Endothelial cell (in vitro differentiated cells): ENCODE data around the gene GTF2H1. TPM values are rescaled to one million over a fixed set of nuclear protein-coding genes. Genes with fewer than 3 reads are reported as not detected.

Experiments
- DNase-seq: peaks from one replicate; pipeline ENCODE4 v3.0.0; 2021; ENCODE audit warnings: low spot score
- H3K27ac Mint-ChIP-seq: one replicate; pipeline ENCODE4 v1.8.0; 2021; ENCODE audit warnings: mixed read lengths, inconsistent platforms; ENCODE audit not compliant: unreplicated experiment
- H3K27me3 Mint-ChIP-seq: one replicate; pipeline ENCODE4 v1.8.0; 2021; ENCODE audit warnings: mild to moderate bottlenecking, moderate library complexity, mixed read lengths, inconsistent platforms; ENCODE audit not compliant: unreplicated experiment
- H3K36me3 Mint-ChIP-seq: one replicate; pipeline ENCODE4 v1.8.0; 2021; ENCODE audit warnings: mild to moderate bottlenecking, low read depth, mixed read lengths, inconsistent platforms; ENCODE audit not compliant: unreplicated experiment
- H3K4me1 Mint-ChIP-seq: one replicate; pipeline ENCODE4 v1.8.0; 2021; ENCODE audit warnings: mild to moderate bottlenecking, mixed read lengths, inconsistent platforms; ENCODE audit not compliant: unreplicated experiment
- H3K4me3 Mint-ChIP-seq: one replicate; pipeline ENCODE4 v1.8.0; 2021; ENCODE audit warnings: mild to moderate bottlenecking, mixed read lengths, inconsistent platforms; ENCODE audit not compliant: unreplicated experiment
- H3K9me3 Mint-ChIP-seq: one replicate; pipeline ENCODE4 v1.8.0; 2021; ENCODE audit warnings: mixed read lengths, inconsistent platforms; ENCODE audit not compliant: unreplicated experiment
- total RNA-seq: library from RNA; stranded (reverse); fragmentation: NEBNext Ultra II Directional; extraction: Animal tissue kit (Norgen Biotek cat#: 25700); gene quantifications from one replicate; pipeline ENCODE4 v1.2.1, GENCODE V29; 2021; ENCODE audit not compliant: unreplicated experiment
- TF ChIP-seq, protein P1 (sequence below): fragments of 200-600 bp; sonication (generic); IDR thresholded peaks from one replicate; pipeline ENCODE4 v1.5.0; 2021; ENCODE audit warnings: antibody characterized with exemption; ENCODE audit not compliant: unreplicated experiment

GTF2H1 gene
- total RNA-seq, 1 donor from 2014 or later, result 35.9 TPM

DNA sequence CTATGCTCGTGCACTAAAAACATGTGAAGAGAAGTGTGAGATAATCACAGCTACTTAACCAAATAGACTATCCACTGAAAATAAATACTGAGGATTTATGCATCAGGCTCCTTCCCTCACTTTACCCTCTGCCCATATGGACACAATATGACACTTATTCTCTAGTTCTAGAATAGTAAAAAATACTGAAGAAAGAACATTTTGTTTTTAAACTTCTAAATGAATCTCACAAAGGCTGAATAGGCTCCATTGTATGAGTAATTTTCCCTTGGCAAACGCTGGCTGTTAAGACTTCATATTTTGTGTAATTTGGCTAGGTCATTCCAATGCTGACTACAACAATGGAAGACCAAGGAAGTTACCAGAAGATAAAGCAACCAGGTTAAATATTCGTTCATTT lies 10.4 kb upstream of the GTF2H1 start:
- Mint-ChIP-seq H3K4me3 (no peak overlapping the region), H3K27me3 (no peaks in the 10 kb centered on the region), H3K36me3 (peaks cover 8% of the 10 kb centered on the region), H3K4me1 (no peaks in the 10 kb centered on the region), H3K9me3 (no peaks in the 10 kb centered on the region), H3K27ac (no peak overlapping the region)
- DNase-seq, result no peak
- TF ChIP-seq, protein P1, sequence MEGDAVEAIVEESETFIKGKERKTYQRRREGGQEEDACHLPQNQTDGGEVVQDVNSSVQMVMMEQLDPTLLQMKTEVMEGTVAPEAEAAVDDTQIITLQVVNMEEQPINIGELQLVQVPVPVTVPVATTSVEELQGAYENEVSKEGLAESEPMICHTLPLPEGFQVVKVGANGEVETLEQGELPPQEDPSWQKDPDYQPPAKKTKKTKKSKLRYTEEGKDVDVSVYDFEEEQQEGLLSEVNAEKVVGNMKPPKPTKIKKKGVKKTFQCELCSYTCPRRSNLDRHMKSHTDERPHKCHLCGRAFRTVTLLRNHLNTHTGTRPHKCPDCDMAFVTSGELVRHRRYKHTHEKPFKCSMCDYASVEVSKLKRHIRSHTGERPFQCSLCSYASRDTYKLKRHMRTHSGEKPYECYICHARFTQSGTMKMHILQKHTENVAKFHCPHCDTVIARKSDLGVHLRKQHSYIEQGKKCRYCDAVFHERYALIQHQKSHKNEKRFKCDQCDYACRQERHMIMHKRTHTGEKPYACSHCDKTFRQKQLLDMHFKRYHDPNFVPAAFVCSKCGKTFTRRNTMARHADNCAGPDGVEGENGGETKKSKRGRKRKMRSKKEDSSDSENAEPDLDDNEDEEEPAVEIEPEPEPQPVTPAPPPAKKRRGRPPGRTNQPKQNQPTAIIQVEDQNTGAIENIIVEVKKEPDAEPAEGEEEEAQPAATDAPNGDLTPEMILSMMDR, result no peak

DNA sequence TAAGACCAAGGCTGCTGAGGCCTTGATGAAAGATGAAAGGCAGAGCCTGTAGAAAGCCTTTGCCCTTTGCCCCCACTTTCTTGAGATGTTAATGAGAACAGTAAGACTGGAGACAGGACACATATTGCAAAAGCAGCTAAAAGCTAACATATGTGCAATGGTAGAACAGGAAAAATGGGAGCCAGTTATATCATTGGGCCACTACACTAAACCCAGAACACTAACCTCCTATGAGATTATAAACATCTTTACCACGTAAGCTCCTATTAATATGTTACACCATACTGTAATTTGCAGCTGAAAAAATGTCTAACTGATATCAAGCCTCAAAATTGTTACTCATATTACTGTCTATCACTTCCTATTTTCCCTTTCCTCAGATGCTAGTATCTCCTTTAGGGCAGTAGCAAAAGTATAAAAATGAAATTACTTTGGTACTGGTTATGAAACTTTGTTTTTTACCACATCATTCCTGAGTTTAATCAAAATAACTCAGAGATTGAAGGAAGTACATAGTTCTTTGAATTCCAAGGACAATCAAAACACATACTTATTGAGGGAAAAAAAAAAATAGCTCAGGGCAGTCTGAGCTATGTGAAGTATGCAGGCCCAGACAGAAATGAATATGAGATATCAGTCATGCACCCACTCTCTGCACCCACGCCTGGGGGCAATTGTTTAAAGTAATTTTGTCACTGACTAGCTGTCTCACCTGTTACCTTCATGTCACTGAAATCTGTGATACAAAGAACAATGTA lies 9.5 kb upstream of the GTF2H1 start:
- H3K27me3 Mint-ChIP-seq, result no peaks in the 10 kb centered on the region
- no peak overlapping the region for H3K4me3 Mint-ChIP-seq
- no peaks in the 10 kb centered on the region for H3K9me3 Mint-ChIP-seq
- TF ChIP-seq, protein P1, result no peak
- no peak for DNase-seq
- no peaks in the 10 kb centered on the region for H3K4me1 Mint-ChIP-seq
- H3K27ac Mint-ChIP-seq, result no peak overlapping the region
- peaks cover 8% of the 10 kb centered on the region for H3K36me3 Mint-ChIP-seq

- no peak for DNase-seq
- peaks cover 2% of the 10 kb centered on the region for H3K4me1 Mint-ChIP-seq
- TF ChIP-seq, protein P1, result no peak
- H3K36me3 Mint-ChIP-seq, result peaks cover 8% of the 10 kb centered on the region
- no peaks in the 10 kb centered on the region for H3K9me3 Mint-ChIP-seq
- no peaks in the 10 kb centered on the region for H3K27me3 Mint-ChIP-seq
- no peak overlapping the region for H3K27ac Mint-ChIP-seq
- H3K4me3 Mint-ChIP-seq, result no peak overlapping the region
These were observed 8.2 kb upstream of the GTF2H1 start for GRCh38 chr11:18313965-18314763.

DNA sequence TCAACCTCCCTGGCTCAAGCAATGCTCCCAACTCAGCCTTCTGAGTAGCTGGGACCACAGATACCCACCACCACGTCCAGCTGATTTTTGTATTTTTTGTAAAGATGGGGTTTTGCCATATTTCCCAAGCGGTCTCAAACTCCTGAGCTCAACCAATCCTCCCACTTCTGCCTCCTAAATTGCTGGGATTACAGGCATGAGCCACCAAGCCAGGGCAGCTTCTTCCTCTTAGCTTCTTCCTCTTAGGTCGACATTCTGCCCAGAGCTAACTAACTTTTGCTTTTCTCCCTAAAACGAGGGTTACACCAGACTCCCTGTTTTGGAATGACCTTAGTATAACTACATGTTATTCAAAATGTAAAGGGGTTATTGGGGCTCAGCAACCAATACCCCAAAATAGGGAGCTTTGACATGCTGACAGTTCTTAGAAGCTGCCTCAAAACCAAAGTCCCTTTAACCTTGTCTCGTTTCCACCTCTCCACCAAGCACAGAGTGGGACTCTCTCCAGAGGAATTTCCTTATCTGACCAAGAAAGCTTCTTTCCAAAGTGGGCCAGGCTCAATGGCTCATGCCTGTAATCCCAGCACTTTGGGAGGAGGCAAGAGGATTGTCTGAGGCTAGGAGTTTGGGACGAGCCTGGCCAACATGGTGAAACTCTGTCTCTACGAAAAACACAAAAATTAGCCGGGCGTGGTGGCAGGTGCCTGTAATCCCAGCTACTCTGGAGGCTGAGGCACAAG lies 7.4 kb upstream of the GTF2H1 start:
- Mint-ChIP-seq H3K4me3 (no peak overlapping the region), H3K4me1 (peaks cover 9% of the 10 kb centered on the region), H3K27me3 (no peaks in the 10 kb centered on the region), H3K9me3 (no peaks in the 10 kb centered on the region), H3K27ac (no peak overlapping the region), H3K36me3 (peaks cover 8% of the 10 kb centered on the region)
- DNase-seq, result no peak
- TF ChIP-seq, protein P1, result no peak
